Activated naive CD8-positive, alpha-beta T cell treated with anti-CD3 and anti-CD28 coated beads, Interleukin-2, amount 50 U/mL, for 24 hours (primary cell): Measurements from ENCODE around the gene SYNCRIP.
"Not testable (repeated sequence)": the region's sequence is repeated elsewhere in the genome, so short reads cannot be mapped to it uniquely, and the experiment has no call there.

Experiments
- ATAC-seq: fragments of 150-1000 bp; cut with Tn5 transposase; one replicate; pipeline ENCODE4 v1.10.0; 2021
- DNase-seq: peaks from one replicate; pipeline ENCODE4 v3.0.0; 2021
- H3K27ac Mint-ChIP-seq: one replicate; pipeline ENCODE4 v1.8.0; 2021; ENCODE audit warnings: mild to moderate bottlenecking, mixed read lengths
- H3K27me3 Mint-ChIP-seq: one replicate; pipeline ENCODE4 v1.8.0; 2021; ENCODE audit warnings: mixed read lengths
- H3K36me3 Mint-ChIP-seq: one replicate; pipeline ENCODE4 v1.8.0; 2021; ENCODE audit warnings: low read depth, mixed read lengths
- H3K4me1 Mint-ChIP-seq: one replicate; pipeline ENCODE4 v1.8.0; 2021; ENCODE audit warnings: mixed read lengths
- H3K4me3 Mint-ChIP-seq: one replicate; pipeline ENCODE4 v1.8.0; 2021; ENCODE audit warnings: mild to moderate bottlenecking, moderate library complexity, mixed read lengths
- H3K9me3 Mint-ChIP-seq: one replicate; pipeline ENCODE4 v1.8.0; 2021; ENCODE audit warnings: mixed read lengths

SYNCRIP gene

GRCh38 chr6:85593438-85594196 is 49.1 kb downstream of the SYNCRIP start, which contains the start of gene SNX14:
Gene SNX14 (minus strand): TSS chr6:85593858. CDS start chr6:85593718, 140 bp downstream.
- peak; percentile 88 for ATAC-seq
- Mint-ChIP-seq H3K9me3 (no peaks in the 10 kb centered on the region), H3K36me3 (peaks cover 27% of the 10 kb centered on the region), H3K27me3 (no peaks in the 10 kb centered on the region), H3K4me3 (peak within 1 kb of the TSS; percentile 95), H3K27ac (peak within 1 kb of the TSS; percentile 94), H3K4me1 (peaks cover 51% of the 10 kb centered on the region)
- DNase-seq: peak; percentile 86

- Mint-ChIP-seq H3K27me3 (no peaks in the 10 kb centered on the region), H3K27ac (peak overlapping the region; percentile 59), H3K9me3 (no peaks in the 10 kb centered on the region), H3K36me3 (peaks cover 31% of the 10 kb centered on the region), H3K4me3 (peak overlapping the region; percentile 95), H3K4me1 (peaks cover 53% of the 10 kb centered on the region)
- ATAC-seq (no peak), DNase-seq (no peak)
Measured at GRCh38 chr6:85592033-85592432, 50.7 kb downstream of the SYNCRIP start.

- no peak for DNase-seq
- H3K4me3 Mint-ChIP-seq: peak overlapping the region; percentile 95
- no peaks in the 10 kb centered on the region for H3K9me3 Mint-ChIP-seq
- H3K27ac Mint-ChIP-seq: no peak overlapping the region
- H3K36me3 Mint-ChIP-seq: peaks cover 35% of the 10 kb centered on the region
- H3K4me1 Mint-ChIP-seq: peaks cover 54% of the 10 kb centered on the region
- no peaks in the 10 kb centered on the region for H3K27me3 Mint-ChIP-seq
- no peak for ATAC-seq
Measured at GRCh38 chr6:85591207-85591606, 51.5 kb downstream of the SYNCRIP start.

GRCh38 chr6:85585741-85586140 is 56.9 kb downstream of the SYNCRIP start:
- Mint-ChIP-seq H3K27me3 (no peaks in the 10 kb centered on the region), H3K36me3 (peaks cover 65% of the 10 kb centered on the region), H3K27ac (no peak overlapping the region), H3K9me3 (peaks cover 24% of the 10 kb centered on the region), H3K4me3 (no peak overlapping the region), H3K4me1 (peaks cover 38% of the 10 kb centered on the region)
- no peak for ATAC-seq
- no peak for DNase-seq

- H3K27me3 Mint-ChIP-seq, H3K27ac Mint-ChIP-seq, H3K4me3 Mint-ChIP-seq, DNase-seq, ATAC-seq: not testable (repeated sequence)
- peaks cover 24% of the 10 kb centered on the region for H3K9me3 Mint-ChIP-seq
- peaks cover 32% of the 10 kb centered on the region for H3K4me1 Mint-ChIP-seq
- peaks cover 50% of the 10 kb centered on the region for H3K36me3 Mint-ChIP-seq
Measured at GRCh38 chr6:85582832-85583231, 59.9 kb downstream of the SYNCRIP start.

GRCh38 chr6:85581572-85581971 is 61.1 kb downstream of the SYNCRIP start:
- Mint-ChIP-seq H3K4me1 (peaks cover 29% of the 10 kb centered on the region), H3K27me3 (no peaks in the 10 kb centered on the region), H3K27ac (no peak overlapping the region), H3K4me3 (no peak overlapping the region), H3K36me3 (peaks cover 46% of the 10 kb centered on the region), H3K9me3 (peaks cover 24% of the 10 kb centered on the region)
- no peak for ATAC-seq
- DNase-seq: no peak

- Mint-ChIP-seq H3K36me3 (peaks cover 42% of the 10 kb centered on the region), H3K9me3 (peaks cover 24% of the 10 kb centered on the region), H3K27me3 (no peaks in the 10 kb centered on the region), H3K27ac (no peak overlapping the region), H3K4me1 (peaks cover 26% of the 10 kb centered on the region), H3K4me3 (no peak overlapping the region)
- no peak for DNase-seq
- ATAC-seq: peak; percentile 73
Measured at GRCh38 chr6:85580878-85581267, 61.8 kb downstream of the SYNCRIP start.

GRCh38 chr6:85580118-85580877 is 62.4 kb downstream of the SYNCRIP start:
- no peak overlapping the region for H3K27ac Mint-ChIP-seq
- no peak for ATAC-seq

GRCh38 chr6:85579581-85579980 is 63.1 kb downstream of the SYNCRIP start:
- Mint-ChIP-seq H3K4me3 (no peak overlapping the region), H3K27me3 (no peaks in the 10 kb centered on the region), H3K36me3 (peaks cover 32% of the 10 kb centered on the region), H3K9me3 (peaks cover 24% of the 10 kb centered on the region), H3K4me1 (peaks cover 31% of the 10 kb centered on the region), H3K27ac (no peak overlapping the region)
- ATAC-seq: no peak
- no peak for DNase-seq

More at GRCh38 chr6:85580118-85580877, 62.4 kb downstream of the SYNCRIP start:
- no peak overlapping the region for H3K4me3 Mint-ChIP-seq
- DNase-seq: no peak
- peaks cover 27% of the 10 kb centered on the region for H3K4me1 Mint-ChIP-seq
- peaks cover 37% of the 10 kb centered on the region for H3K36me3 Mint-ChIP-seq
- no peaks in the 10 kb centered on the region for H3K27me3 Mint-ChIP-seq
- H3K9me3 Mint-ChIP-seq: peaks cover 24% of the 10 kb centered on the region

- peaks cover 3% of the 10 kb centered on the region for H3K9me3 Mint-ChIP-seq
- H3K27ac Mint-ChIP-seq: no peak overlapping the region
- H3K4me1 Mint-ChIP-seq: peaks cover 25% of the 10 kb centered on the region
Measured at GRCh38 chr6:85576476-85576875, 66.2 kb downstream of the SYNCRIP start.

GRCh38 chr6:85574932-85575598 is 67.6 kb downstream of the SYNCRIP start:
- Mint-ChIP-seq H3K27me3 (no peaks in the 10 kb centered on the region), H3K9me3 (no peaks in the 10 kb centered on the region), H3K36me3 (peaks cover 13% of the 10 kb centered on the region), H3K4me1 (peaks cover 14% of the 10 kb centered on the region), H3K4me3 (no peak overlapping the region), H3K27ac (no peak overlapping the region)
- ATAC-seq (no peak), DNase-seq (no peak)

More at GRCh38 chr6:85576476-85576875, 66.2 kb downstream of the SYNCRIP start:
- Mint-ChIP-seq H3K27me3 (no peaks in the 10 kb centered on the region), H3K4me3 (no peak overlapping the region), H3K36me3 (peaks cover 11% of the 10 kb centered on the region)
- DNase-seq (no peak), ATAC-seq (no peak)

- no peak for DNase-seq
- H3K27ac Mint-ChIP-seq: no peak overlapping the region
- H3K27me3 Mint-ChIP-seq: no peaks in the 10 kb centered on the region
Measured at GRCh38 chr6:85569323-85569722, 73.4 kb downstream of the SYNCRIP start.

GRCh38 chr6:85568411-85568810 is 74.3 kb downstream of the SYNCRIP start:
- peaks cover 7% of the 10 kb centered on the region for H3K4me1 Mint-ChIP-seq
- no peak overlapping the region for H3K27ac Mint-ChIP-seq
- H3K36me3 Mint-ChIP-seq: peaks cover 44% of the 10 kb centered on the region
- H3K4me3 Mint-ChIP-seq: no peak overlapping the region
- no peaks in the 10 kb centered on the region for H3K9me3 Mint-ChIP-seq
- ATAC-seq (no peak), DNase-seq (no peak)
- no peaks in the 10 kb centered on the region for H3K27me3 Mint-ChIP-seq

More at GRCh38 chr6:85569323-85569722, 73.4 kb downstream of the SYNCRIP start:
- Mint-ChIP-seq H3K4me1 (peaks cover 7% of the 10 kb centered on the region), H3K36me3 (peaks cover 38% of the 10 kb centered on the region), H3K9me3 (no peaks in the 10 kb centered on the region), H3K4me3 (no peak overlapping the region)
- no peak for ATAC-seq

GRCh38 chr6:85565736-85566135 is 77.0 kb downstream of the SYNCRIP start:
- Mint-ChIP-seq H3K27ac (no peak overlapping the region), H3K27me3 (no peaks in the 10 kb centered on the region), H3K4me1 (peaks cover 7% of the 10 kb centered on the region), H3K9me3 (no peaks in the 10 kb centered on the region), H3K36me3 (peaks cover 43% of the 10 kb centered on the region), H3K4me3 (no peak overlapping the region)
- DNase-seq (no peak), ATAC-seq (no peak)
